DOHH2 (cell line): Measurements from ENCODE around the gene PHACTR1.

ENCODE experiments used
- EZH2phosphoT487 ChIP-seq: fragments of 200-600 bp; sonication (generic); IDR thresholded peaks from 2 replicates; pipeline ENCODE4 v1.6.1; 2017; ENCODE audit warnings: borderline replicate concordance, mild to moderate bottlenecking, antibody characterized with exemption, low read length, moderate library complexity, mixed read lengths
- TF ChIP-seq, protein P1 (sequence below): fragments of 200-600 bp; sonication (generic); IDR thresholded peaks from one replicate; pipeline ENCODE4 v1.5.1; 2014; ENCODE audit warnings: antibody characterized with exemption, mild to moderate bottlenecking, low read depth, low read length; ENCODE audit not compliant: poor library complexity, severe bottlenecking

DNA sequence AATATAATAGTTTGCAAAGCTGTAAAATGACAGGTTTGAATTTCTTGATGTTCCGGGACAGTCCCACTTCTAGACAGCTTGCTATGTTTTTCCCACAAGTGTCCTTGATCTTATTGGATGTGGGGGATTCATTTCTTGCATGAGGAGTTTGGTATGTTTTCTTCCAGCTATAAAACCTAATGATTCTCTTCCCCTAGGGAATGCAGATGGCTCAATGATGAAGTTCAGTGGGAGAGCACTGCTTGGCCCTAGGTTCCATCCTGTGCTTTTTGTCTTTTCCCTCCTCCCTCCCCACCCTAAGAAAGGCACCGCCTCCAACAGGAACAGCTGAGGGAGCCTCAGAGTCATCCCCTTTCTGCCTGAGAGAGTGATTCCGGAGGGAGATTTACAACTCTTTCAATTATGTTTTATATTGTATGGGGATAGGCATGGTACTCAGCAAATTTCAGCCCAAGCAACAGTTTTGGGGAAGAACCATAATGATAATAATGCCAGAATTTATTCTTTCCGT, 149.2 kb downstream of the PHACTR1 start:
- no peak for TF ChIP-seq EZH2phosphoT487
- TF ChIP-seq, protein P1, sequence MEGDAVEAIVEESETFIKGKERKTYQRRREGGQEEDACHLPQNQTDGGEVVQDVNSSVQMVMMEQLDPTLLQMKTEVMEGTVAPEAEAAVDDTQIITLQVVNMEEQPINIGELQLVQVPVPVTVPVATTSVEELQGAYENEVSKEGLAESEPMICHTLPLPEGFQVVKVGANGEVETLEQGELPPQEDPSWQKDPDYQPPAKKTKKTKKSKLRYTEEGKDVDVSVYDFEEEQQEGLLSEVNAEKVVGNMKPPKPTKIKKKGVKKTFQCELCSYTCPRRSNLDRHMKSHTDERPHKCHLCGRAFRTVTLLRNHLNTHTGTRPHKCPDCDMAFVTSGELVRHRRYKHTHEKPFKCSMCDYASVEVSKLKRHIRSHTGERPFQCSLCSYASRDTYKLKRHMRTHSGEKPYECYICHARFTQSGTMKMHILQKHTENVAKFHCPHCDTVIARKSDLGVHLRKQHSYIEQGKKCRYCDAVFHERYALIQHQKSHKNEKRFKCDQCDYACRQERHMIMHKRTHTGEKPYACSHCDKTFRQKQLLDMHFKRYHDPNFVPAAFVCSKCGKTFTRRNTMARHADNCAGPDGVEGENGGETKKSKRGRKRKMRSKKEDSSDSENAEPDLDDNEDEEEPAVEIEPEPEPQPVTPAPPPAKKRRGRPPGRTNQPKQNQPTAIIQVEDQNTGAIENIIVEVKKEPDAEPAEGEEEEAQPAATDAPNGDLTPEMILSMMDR: no peak
